ENCODE measurements around the gene BRWD1.

The BRWD1 gene

GRCh38 chr21:39327727-39328126 lies 14.3 kb upstream of the BRWD1 start:
- no peak for FAIRE-seq
- no peak for DNase-seq (ENCODE audit: low spot score)

- FAIRE-seq: no peak
- no peak for DNase-seq (ENCODE audit: low spot score)
These were observed 13.3 kb upstream of the BRWD1 start for GRCh38 chr21:39326607-39327307.

GRCh38 chr21:39325458-39325857 lies 12.0 kb upstream of the BRWD1 start:
- FAIRE-seq: no peak
- DNase-seq (ENCODE audit: low spot score): no peak

GRCh38 chr21:39321424-39321823 lies 8.0 kb upstream of the BRWD1 start:
- DNase-seq (ENCODE audit: low spot score) (no peak), FAIRE-seq (no peak)

GRCh38 chr21:39319814-39320332 lies 6.4 kb upstream of the BRWD1 start:
- FAIRE-seq: no peak
- no peak for DNase-seq (ENCODE audit: low spot score)

GRCh38 chr21:39319251-39319756 lies 5.9 kb upstream of the BRWD1 start:
- DNase-seq (ENCODE audit: low spot score): no peak
- FAIRE-seq: no peak

GRCh38 chr21:39318091-39318959 lies 4.9 kb upstream of the BRWD1 start:
- DNase-seq (ENCODE audit: low spot score) (no peak), FAIRE-seq (no peak)

- DNase-seq (ENCODE audit: low spot score): no peak
- no peak for FAIRE-seq
These were observed 4.0 kb upstream of the BRWD1 start for GRCh38 chr21:39317134-39318090.

GRCh38 chr21:39316729-39317128 lies 3.3 kb upstream of the BRWD1 start:
- no peak for FAIRE-seq
- no peak for DNase-seq (ENCODE audit: low spot score)

GRCh38 chr21:39315603-39316445 lies 2.4 kb upstream of the BRWD1 start:
- FAIRE-seq: no peak
- no peak for DNase-seq (ENCODE audit: low spot score)

- DNase-seq (ENCODE audit: low spot score) (peak; percentile 51), FAIRE-seq (no peak)
These were observed 953 bp upstream of the BRWD1 start for GRCh38 chr21:39314143-39315027.

- DNase-seq (ENCODE audit: low spot score): no peak
- FAIRE-seq: no peak
These were observed 326 bp downstream of the BRWD1 start for GRCh38 chr21:39313042-39313570.

- DNase-seq (ENCODE audit: low spot score) (peak; percentile 69), FAIRE-seq (peak; percentile 49)
These were observed 1.1 kb downstream of the BRWD1 start for GRCh38 chr21:39312112-39313041.

GRCh38 chr21:39311164-39311563 lies 2.3 kb downstream of the BRWD1 start:
- DNase-seq (ENCODE audit: low spot score): no peak
- FAIRE-seq: no peak

- DNase-seq (ENCODE audit: low spot score) (no peak), FAIRE-seq (no peak)
These were observed 6.0 kb downstream of the BRWD1 start for GRCh38 chr21:39307466-39307865.

- DNase-seq (ENCODE audit: low spot score) (no peak), FAIRE-seq (no peak)
These were observed 12.8 kb downstream of the BRWD1 start for GRCh38 chr21:39300587-39300986.

GRCh38 chr21:39296891-39297290 lies 16.5 kb downstream of the BRWD1 start:
- FAIRE-seq: no peak
- DNase-seq (ENCODE audit: low spot score): no peak

- DNase-seq (ENCODE audit: low spot score) (no peak), FAIRE-seq (no peak)
These were observed 24.4 kb downstream of the BRWD1 start for GRCh38 chr21:39288987-39289386.

All from RCC 7860 (cell line).